ENCODE measurements around the gene JSRP1. TPM values are rescaled to one million over a fixed set of nuclear protein-coding genes. Genes with fewer than 3 reads are reported as not detected.

Gene JSRP1
- total RNA-seq, 1 donor from 2014 or later = 0.45 TPM

DNA sequence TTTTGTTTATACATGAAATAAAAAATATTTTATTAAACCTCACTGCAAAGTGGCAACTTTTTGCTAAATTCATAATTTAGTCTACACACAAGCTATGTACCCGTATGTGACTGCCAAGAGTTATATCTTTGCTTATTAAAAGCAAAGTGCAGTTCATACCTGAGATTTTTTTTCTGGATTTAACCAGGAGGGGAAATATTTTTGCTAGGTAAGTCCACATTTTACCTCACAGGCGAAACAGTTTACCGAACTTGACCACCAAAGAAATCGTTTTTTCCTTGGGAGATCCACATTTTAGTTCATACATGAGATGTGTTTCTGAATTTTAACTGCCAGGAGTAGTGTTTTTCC is 12.2 kb upstream of the JSRP1 start:
- intact Hi-C loops (cut with micrococcal nuclease) = no loop called here

DNA sequence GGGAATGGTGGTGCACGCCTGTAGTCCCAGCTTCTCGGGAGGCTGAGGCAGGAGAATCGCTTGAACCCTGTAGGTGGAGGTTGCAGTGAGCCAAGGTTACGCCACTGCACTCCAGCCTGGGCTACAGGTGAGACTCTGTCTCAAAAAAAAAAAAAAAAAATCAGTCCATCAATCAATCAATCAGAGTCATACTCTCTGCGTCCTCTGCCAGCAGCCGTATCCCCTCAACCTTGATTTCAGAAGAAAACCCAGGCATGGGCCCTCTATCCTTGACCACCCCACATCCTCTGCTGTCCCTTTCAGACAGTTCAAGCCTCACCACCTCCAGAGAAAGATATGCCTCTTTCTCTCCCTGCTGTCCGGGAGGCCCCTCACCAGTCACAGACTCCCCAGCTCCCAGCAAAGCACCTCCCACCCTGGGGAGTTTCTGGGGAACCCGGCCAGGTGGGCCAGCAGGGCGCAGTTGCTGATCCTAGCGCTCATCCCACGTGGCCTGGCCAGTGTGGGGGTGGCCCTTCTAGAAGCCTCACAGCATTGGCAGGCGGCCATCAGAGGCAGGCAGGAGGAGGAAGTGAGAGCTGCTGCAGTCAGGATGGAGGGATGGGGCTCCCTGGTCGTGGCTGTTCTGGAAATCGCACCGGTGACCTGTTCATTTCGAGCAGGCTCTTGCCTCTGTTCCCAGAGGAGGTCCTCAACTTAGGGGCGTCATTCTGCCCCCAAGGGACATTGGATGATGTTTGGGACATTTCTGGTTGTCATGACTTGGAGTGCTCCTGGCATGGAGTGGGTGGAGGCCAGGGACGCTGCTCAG is 10.2 kb upstream of the JSRP1 start:
- intact Hi-C loops (cut with micrococcal nuclease) = no loop called here

DNA sequence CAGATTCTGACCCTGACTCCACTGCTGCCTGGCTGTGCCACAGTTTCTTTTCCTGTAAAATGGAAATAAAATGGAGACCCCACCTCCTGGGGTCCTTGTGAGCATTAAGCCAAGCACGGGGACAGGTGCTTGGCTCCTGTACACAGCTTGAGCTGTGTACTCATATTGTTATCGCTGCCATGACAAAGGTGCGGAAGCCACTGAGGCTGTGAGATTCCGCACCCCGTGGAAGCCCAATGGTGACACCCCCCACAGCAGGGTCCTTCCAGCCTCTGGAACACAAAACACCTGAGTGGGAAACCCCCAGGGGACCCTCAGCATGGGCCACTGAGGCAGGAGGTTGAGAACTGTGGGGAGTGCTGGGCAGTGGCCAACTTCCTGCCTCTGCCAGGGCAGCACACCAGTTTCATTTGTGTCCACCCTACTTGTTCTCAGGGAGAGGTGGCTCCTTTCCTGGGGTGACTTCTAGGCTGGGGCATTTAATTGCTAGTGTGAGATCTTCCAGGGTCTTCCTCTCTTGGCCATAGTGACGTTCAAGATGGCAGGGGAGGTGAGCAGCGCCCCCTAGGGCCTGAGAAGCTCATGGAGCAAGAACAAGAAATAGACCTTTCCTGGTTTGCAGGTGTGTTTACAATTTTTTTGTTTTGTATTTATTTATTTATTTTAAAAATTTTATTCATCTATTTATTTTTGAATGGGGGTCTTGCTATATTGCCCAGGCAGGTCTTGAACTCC is 5.4 kb upstream of the JSRP1 start:
- intact Hi-C loops (cut with micrococcal nuclease) = no loop called here

DNA sequence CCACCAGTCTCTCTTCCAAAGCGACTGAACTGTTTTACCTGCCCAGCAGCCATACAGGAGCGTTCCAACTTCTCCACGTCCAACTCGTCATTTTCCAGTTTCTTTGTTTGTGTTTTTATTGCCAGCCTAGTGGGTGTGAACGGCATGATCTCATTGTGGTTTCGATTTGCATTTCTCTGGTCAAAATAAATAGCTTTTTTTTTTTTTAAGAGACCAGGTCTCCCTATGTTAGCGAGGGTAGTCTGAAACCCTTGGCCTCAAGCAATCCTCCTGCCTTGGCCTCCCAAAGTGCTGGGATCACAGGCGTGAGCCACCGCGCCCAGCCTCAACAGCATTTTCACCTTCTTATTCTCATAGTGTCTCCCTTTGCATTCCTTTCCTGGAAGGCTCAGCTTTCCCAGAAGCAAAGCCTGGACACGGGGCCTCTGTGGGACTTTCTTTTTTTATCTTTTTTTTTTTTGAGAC is 4.2 kb upstream of the JSRP1 start:
- intact Hi-C loops (cut with micrococcal nuclease) = no loop called here

DNA sequence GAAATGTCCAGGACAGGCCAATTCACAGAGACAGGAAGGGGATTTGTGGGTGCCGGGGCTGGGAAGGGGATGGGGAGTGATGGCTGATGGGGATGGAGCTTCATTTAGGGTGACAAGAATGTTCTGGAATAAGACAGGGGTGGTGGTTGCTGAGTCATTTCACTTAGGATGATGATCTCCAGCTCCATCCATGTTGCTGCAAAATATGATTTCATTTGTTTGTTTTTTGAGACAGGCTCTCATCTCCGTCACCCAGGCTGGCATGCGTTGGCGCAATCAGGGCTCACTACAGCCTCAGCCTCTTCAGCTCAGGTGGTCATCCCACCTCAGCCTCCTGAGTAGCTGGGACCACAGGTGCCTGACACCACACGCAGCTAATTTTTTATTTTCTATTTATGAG is 3.1 kb upstream of the JSRP1 start:
- intact Hi-C loops (cut with micrococcal nuclease) = no loop called here

DNA sequence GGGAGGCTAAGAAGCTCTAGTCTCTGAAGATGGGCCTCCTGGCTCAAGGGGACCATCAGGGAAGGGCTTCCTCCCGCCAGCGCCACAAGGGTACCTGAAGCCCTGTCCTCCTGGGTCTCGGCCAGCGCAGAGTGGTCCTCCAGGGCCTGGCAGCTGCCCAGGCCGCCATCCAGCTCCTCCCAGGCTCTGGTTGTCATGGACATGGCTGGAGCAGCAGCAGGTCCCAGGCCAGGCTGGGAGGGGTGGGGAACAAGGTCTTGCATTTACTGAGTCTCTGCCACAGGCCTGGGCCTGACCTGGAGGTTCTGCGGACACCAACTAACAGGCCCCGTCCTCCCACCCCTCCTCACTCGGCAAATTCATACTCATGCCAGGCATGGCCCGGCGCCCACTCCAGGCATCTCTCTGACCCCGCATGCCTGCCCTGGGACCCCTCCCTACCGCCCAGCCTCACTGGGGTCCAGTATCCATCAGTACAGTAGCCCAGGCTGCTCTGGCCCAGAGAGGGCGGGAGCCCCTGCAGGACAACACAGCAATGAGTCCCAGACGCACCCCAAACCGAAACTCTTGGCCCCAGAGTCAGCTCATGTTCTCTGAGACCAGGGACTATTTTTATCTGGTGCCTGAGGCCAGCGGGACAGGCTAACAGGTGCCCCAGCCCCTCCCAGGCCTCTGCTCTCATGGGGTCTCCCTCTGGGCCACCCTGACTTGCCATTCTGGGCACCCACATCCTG is 938 bp downstream of the JSRP1 start:
- intact Hi-C loops (cut with micrococcal nuclease) = no loop called here

DNA sequence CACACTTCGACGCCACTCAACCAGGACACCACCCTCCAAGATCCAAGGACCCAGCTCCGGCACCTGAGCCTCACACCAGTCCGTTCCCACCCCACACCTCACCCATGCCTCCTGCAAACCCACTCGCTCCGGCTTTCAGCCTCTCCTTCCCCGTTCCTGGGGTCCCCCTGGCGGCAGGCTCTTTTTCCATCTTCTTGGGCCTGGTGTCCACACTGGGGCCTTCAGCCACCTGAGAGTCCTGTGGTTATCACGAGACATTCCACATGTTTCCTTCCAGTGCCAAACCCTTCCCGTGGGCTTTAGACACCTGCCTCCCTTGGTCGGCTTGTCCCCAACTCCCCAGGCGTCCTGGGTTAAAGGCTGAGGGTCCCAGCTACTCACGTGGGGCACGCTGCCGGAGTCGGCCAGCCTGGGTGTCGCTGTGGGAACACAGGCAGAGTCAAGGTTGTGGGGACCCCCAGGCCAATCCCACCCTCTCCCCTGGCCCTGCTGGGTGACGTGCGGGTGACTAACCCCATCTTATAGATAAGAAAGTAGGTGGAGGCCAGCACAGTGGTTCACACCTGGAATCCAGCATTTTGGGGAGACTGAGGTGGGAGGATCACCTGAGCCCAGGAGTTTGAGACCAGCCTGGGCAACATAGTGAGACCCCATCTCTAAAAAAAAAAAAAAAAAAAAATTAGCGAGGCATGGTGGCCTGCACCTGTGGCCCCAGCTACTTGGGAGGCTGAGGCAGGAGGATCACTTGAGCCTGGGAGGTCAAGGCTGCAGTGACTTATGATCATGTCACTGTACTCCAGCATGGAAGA is 1.9 kb downstream of the JSRP1 start:
- intact Hi-C loops (cut with micrococcal nuclease) = no loop called here

DNA sequence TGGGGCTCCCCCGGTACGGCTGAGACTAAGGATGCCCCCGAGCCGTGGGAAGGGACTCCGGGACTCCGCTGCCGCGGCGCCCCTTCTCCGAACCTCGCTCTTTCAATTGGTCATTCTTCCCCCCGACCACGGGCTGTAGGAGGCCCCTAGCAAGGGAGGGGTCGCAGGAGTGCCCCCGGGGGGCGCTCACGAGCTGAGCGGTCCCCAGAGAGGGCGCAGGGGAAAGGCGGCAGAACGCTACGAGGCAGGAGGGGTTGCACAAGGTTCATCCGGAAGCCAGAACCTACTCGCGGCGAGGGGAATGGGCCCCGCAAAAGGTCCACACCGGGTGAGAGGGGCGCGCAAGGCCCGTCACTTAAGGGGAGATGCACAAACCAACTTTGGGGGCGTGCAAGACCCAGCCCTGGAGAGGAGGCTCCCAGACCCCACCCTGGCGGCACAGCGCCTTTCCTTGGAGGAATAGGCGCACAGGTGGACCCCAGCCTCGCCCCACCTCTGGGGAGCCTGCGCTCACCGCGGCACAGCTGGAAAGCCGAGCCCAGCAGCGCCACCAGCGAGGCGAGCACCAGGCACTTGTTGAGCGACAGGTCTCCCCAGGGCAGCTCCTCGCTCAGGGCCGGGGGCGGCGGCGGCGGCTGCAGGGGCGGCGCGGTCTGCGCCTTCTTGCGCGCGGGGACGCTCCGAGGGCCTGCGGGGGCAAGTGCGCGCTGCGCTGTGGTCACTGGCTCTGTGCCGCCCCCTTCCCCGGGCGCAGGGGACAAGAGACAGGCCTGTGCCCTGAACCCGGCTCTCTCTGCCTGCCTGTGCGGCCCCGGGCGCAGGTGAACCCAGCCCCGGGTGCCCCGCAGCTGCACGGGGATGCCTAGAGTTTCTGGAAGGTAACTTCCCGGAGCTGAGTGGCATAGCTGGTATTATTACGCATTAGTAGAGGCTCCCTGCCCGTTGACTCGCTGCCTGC is 2.8 kb downstream of the JSRP1 start:
- intact Hi-C loops (cut with micrococcal nuclease) = no loop called here

DNA sequence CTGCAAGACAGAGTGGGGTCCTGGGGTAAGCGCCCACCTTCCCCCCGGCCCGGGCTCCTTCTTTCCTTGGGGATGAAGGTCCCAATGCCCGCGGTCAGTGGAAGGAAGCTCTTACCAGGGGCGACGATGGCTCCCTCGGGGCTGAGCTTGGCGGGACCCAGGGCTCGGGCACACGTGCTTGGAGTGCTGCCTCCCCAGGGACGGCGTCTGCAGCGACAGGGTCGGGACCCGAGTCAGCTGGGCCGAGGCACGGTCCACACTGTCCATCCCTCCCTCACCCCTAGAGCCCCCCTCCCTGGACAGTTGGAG is 3.5 kb downstream of the JSRP1 start:
- intact Hi-C loops (cut with micrococcal nuclease) = no loop called here

DNA sequence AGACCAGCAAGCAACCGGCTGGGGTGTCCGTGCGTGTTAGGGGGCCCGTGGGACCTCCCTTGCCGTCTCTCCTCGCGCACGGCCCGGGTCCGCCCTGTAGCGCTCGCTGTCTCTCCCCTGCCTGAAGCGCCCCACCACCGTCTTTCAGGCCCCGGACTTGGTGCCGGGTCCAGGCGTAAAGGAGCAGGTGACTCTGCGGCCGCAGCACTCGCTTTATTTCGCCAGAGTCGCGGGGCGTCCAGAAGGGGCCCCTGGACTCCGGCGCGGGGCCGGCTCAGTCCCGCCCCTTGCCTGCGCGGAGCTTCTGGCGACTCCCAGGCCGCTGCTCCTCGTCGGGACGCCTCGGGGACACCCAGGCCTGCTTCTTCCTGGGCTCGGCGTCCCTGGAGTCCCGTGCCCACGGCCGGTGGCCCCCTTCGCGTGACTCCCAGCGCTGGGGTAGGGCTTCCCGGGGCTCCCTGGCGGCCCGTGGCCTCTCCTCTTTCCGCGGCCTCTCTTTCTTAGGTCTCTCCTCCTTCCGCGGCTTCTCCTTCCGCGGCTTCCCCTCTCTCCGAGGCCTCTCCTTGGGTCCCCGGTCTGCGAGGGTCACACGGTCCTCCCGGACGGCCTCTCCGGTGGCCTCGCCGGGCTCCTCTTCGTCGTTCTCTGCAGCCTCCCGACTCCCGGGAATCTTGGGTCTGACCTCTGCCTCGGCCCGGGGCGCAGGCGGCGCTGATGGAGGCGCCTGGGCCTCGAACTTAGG is 4.0 kb downstream of the JSRP1 start:
- intact Hi-C loops (cut with micrococcal nuclease) = no loop called here

DNA sequence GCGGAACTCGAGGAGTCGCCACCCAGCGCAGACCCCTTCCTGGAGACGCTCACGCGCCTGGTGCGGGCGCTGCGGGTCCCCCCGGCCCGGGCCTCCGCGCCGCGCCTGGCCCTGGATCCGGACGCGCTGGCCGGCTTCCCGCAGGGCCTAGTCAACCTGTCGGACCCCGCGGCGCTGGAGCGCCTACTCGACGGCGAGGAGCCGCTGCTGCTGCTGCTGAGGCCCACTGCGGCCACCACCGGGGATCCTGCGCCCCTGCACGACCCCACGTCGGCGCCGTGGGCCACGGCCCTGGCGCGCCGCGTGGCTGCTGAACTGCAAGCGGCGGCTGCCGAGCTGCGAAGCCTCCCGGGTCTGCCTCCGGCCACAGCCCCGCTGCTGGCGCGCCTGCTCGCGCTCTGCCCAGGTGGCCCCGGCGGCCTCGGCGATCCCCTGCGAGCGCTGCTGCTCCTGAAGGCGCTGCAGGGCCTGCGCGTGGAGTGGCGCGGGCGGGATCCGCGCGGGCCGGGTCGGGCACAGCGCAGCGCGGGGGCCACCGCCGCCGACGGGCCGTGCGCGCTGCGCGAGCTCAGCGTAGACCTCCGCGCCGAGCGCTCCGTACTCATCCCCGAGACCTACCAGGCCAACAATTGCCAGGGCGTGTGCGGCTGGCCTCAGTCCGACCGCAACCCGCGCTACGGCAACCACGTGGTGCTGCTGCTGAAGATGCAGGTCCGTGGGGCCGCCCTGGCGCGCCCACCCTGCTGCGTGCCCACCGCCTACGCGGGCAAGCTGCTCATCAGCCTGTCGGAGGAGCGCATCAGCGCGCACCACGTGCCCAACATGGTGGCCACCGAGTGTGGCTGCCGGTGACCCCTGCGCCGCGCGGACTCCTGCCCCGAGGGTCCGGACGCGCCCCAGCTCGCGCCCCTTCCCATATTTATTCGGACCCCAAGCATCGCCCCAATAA is 4.8 kb downstream of the JSRP1 start:
- intact Hi-C loops (cut with micrococcal nuclease) = no loop called here

DNA sequence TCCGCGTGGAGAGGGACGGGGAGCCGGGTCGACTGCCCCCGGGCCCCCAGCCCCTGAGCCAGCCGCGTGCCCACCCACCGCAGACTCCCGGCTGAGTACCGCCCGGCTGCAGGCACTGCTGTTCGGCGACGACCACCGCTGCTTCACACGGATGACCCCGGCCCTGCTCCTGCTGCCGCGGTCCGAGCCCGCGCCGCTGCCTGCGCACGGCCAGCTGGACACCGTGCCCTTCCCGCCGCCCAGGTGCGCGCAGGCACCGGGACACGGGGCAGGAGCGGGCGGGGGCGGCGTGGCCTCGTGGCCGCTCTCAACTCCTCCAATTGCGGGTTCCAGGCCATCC is 5.5 kb downstream of the JSRP1 start:
- intact Hi-C loops (cut with micrococcal nuclease) = no loop called here

DNA sequence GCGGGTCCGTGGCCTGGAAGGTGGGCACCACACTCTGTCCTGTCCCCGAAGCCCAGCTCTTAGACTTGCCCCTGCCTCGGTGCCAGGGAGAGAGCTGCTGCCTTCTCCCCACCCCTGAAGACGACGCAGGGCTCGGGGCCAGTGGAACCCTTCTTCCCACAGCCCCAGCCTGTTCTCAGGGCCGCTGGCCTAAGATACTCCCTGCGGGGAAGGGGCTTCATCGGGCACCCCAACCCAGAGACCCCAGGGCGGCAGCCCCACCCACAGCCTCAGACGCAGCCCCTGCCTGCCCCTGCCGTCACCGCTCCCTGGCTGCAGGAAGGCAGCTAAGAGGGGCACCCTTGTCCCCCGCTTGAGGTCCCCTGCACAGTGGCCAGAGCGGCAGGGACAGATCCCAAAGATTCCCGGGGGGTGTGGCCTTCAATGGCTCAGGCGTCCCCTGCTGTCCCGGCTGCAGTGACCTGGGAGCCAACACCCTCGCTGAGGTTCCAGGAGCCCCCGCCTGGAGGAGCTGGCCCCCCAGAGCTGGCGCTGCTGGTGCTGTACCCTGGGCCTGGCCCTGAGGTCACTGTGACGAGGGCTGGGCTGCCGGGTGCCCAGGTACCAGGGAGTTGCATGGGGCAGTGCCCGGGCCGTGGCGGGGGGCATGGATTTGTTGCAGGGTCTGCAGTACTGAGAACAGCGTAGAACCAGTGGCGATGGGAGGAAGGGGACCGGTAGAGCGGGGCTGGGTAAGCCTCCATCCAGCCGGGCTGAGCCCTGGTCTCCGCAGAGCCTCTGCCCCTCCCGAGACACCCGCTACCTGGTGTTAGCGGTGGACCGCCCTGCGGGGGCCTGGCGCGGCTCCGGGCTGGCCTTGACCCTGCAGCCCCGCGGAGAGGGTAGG is 6.1 kb downstream of the JSRP1 start:
- intact Hi-C loops (cut with micrococcal nuclease) = no loop called here

DNA sequence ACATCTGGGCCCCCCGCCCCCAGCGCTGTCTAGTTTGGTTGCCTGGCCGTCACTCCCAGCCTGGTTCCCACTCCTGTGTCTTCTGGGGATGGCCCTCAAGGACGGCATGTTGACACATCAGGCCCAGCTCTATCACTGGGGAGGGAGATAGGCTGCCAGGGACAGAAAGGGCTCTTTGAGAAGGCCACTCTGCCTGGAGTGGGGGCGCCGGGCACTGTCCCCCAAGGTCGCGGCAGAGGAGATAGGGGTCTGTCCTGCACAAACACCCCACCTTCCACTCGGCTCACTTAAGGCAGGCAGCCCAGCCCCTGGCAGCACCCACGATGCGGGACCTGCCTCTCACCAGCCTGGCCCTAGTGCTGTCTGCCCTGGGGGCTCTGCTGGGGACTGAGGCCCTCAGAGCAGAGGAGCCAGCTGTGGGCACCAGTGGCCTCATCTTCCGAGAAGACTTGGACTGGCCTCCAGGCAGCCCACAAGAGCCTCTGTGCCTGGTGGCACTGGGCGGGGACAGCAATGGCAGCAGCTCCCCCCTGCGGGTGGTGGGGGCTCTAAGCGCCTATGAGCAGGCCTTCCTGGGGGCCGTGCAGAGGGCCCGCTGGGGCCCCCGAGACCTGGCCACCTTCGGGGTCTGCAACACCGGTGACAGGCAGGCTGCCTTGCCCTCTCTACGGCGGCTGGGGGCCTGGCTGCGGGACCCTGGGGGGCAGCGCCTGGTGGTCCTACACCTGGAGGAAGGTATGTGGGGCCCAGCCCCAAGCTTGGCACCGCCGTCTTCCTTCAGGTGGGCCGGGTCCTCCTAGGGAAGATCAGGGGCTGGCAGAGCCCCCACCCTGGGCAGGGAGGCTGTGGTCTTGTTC is 7.0 kb downstream of the JSRP1 start, which contains the start of gene AMH:
Gene AMH (plus strand): TSS at position 314 of the 857 bp plus-strand sequence. CDS start 10 bp downstream, at position 324.
- intact Hi-C loops (cut with micrococcal nuclease) = no loop called here

DNA sequence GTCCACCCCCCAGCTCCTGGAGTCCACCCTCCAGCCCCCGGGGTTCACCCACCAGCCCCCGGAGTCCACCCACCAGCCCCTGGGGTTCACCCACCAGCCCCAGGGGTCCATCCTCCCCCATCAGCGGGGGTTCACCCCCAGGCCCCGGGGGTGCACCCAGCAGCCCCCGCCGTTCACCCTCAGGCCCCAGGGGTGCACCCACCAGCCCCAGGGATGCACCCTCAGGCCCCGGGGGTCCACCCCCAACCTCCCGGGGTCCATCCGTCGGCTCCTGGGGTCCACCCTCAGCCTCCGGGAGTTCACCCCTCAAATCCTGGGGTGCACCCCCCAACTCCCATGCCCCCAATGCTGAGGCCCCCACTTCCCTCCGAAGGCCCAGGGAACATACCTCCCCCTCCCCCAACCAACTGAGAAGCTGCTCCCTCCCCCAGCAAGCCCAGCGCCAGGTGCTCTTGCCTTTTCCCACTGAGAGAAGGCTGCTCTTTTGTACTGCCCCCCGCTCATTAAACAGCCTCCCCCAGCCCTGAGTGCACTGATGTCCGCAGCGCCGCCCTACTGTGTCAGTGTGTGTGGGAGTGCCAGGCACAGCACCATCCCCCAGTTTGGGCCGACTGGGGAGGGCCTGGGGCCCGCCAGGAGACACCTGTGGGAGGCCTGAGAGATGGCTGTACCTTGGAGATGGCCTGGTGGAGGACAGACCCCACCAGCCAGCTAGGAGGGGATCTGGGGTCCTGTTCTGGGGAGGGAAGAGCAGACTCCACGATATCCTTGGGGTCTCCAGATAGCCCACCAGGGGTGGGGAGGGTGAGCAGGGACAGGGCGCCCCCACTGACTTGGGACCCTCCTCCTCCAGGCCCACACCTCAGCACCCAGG is 7.8 kb downstream of the JSRP1 start:
- intact Hi-C loops (cut with micrococcal nuclease) = no loop called here
